Measurements from ENCODE around the gene KIAA1191.

Gene KIAA1191

DNA sequence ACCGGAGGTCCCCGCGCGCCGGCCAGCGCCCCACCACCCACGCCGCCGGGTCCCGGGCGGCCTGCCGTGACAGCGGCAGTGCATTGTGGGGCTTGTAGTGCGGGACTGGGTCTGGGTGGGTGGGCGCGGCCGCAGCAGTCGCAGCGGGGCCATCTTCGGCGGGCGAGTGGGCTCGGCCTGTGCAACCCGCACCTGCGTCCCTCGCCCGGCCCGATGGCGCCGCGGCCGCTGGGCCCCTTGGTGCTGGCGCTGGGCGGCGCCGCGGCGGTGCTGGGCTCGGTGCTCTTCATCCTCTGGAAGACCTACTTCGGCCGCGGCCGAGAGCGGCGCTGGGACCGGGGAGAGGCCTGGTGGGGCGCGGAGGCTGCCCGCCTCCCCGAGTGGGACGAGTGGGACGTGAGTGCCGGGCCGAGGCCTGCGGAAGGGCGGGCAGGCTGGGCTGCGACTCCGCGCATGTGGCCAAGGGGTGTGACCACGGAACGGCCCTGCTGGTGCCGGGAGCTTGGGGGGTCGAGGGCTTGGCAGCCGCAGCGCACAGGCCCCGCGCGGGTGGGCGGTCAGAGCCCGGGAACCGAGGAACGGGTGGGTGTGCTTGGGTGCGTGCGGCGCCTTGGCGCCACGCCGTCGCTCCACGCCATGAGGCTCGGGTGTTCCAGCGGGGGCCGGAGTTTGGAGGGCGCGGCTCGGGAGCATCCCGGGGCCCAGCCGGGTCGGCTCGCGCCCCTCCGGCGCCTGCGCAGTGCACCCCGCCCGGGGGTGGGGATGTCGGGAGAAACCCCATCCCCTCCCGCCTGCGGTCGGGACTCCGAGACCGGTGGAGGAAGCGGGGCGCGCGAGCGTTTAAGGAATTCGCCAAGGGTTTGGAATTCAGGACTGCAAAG is 4.0 kb upstream of the KIAA1191 start, which contains the start of gene ARL10:
TSS of gene ARL10 (plus strand) at position 137 of the 881 bp plus-strand sequence. CDS start at position 214, 77 bp downstream.
- FAIRE-seq (no peak), DNase-seq (ENCODE audit: low spot score) (no peak)

DNA sequence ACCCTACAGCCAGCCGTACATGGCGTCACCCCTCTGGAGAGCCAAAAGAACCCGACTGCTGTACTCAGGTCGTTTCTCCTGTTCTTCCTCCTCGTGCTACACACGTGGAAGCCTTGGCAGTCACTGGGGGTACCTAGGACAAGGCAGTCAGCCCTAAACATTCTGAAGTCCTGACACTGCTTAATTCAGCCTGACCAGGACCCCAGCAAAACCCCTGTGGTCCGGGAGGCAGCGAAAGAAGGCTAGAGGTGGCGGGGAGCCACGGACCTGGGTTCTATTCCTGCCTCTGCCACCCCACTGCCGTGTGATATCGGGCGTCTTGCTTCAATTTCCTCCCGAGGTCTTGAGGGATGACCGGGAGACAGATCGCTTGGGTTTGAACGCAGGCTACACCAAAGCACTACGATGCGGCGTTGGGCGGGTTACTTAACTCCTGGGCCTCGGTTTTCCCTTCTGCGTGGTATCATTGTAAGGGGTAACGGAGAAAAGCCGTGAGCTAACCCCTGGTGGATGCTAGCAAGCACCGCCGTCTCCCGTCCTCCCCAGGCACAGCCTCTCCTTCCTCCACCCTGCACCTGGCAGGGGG is 3.3 kb upstream of the KIAA1191 start:
- FAIRE-seq (no peak), DNase-seq (ENCODE audit: low spot score) (no peak)

DNA sequence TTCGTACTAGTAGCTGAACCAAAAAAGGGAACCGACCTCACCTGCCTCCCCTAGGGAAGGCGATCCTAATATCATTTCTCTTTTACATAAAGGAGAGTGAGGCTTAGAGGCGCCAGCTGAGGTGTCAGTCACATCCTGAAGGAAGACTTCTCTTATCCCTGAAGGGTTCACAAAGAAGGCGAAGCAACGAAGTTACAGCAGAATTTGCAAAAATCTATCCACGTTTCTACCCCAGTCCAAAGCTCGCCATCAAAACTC is 598 bp upstream of the KIAA1191 start:
- no peak for DNase-seq (ENCODE audit: low spot score)
- no peak for FAIRE-seq

DNA sequence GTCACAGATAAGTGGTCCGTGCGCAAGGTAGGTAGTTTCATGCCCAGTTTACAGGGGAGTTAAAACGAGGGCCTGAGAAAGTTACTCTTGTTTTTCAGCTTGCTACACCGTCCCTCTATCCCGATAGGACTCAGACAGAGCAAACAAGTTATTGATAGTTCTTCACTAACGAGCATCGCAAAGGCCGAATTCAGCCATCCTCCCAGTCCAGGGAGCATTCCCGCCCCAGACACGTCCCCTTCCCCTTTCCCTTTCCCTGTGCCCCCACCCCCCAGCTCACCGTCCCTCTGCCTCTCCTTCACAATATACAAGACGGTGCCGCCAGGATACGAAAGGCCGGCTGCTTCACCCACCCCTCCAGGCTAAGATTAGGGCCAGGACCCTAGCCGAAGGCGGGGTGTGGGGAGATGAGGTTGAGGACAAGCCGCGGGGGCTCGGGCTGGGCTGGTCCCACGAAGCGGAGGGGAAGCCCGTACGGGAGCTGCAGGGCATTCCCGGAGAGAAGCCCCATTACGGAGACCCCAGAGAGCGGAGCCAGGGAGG is 599 bp downstream of the KIAA1191 start:
- FAIRE-seq: no peak

DNA sequence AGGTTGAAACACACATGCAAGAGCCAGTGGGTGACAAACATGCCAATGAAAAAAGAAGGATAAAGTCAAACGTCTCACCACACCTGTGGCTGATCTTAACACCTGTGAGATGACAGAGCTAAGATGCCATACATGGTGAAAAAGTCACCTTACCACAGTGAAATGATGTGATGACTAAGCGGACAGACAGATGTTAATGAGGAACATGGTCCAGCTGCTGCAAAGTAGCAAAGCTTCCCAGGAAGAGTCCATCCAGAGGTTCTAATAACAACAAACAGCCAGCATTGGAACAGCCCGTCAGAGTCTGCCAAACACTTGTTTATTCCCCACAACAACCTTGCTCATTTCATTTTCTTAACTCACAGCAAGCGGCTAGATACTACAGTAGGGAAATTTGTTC is 1.9 kb downstream of the KIAA1191 start:
- FAIRE-seq: no peak
- DNase-seq (ENCODE audit: low spot score): no peak

More for the DNA sequence above, 599 bp downstream of the KIAA1191 start:
- DNase-seq (ENCODE audit: low spot score): no peak

DNA sequence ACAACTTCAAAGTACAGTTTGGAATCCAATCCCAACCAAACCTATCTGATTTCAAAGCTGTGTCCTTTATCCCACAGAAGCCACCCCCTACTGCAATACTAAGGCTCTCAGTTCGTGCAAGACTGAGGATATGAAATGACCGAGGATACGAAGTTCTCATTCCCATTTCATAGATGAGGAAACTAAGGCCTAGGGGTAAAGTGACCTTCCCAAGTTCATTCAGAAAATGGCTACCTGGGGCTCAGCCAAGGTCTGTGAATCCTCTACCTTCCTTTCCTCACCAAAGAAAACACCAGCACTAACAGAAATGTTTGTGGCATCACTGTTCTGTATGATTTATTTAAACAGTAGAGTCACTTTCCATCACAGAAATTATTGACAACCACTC is 5.4 kb downstream of the KIAA1191 start:
- DNase-seq (ENCODE audit: low spot score): no peak
- FAIRE-seq: no peak

DNA sequence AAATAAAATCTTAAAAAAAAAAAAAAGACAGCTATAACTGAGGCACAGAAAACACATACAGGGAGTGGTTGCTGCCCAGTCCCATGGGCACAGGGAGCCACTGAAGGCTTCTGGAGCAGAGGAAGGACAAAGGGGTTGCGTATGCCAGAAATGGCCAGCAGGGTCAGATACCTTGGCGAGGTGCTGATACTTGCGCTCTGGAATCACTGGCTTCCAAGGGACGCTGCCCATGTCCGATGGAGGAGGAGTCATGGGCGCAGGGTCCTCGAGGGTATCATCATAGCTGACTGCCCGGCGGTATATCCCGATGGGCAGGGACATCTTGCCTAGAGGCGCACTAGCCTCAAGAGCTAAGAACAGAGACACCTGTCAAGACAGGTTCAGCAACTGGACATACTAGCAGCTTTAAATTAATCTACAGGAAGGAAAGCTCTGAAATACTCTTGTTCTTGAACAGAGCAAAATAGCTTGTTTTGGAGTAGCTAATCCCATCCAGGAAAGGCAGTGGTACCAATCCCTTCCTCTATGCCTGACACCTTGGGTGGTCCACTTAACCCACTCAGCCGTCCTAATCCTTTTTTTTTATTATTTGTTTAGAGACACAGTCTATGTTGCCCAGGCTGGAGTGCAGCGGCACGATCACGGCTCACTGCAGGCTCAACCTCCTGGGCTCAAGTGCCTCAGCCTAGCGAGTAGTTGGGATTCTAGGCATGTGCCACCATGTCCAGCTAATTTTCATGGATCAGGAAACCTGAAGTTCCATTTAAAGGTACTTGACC is 6.0 kb downstream of the KIAA1191 start:
- DNase-seq (ENCODE audit: low spot score) (no peak), FAIRE-seq (no peak)

DNA sequence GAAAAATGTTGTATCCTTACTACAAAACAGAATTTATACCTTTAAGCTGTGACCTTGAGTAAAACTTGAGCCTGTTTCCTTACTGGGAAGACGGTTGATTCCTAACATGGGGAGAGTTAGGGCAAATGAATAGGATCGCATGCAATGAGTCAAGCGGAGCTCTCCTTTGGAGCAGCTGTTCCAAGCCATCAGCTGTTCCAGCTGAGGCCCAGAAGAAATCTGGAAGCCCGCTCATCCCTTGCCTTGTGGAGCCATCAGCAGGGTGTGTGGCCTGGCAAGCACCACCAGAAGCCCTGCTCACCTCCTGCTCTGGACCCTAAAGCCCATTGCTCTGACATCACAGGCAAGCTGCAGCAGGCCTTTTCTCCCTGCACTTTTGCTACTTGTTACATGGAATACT is 8.0 kb downstream of the KIAA1191 start:
- no peak for FAIRE-seq
- DNase-seq (ENCODE audit: low spot score): no peak

DNA sequence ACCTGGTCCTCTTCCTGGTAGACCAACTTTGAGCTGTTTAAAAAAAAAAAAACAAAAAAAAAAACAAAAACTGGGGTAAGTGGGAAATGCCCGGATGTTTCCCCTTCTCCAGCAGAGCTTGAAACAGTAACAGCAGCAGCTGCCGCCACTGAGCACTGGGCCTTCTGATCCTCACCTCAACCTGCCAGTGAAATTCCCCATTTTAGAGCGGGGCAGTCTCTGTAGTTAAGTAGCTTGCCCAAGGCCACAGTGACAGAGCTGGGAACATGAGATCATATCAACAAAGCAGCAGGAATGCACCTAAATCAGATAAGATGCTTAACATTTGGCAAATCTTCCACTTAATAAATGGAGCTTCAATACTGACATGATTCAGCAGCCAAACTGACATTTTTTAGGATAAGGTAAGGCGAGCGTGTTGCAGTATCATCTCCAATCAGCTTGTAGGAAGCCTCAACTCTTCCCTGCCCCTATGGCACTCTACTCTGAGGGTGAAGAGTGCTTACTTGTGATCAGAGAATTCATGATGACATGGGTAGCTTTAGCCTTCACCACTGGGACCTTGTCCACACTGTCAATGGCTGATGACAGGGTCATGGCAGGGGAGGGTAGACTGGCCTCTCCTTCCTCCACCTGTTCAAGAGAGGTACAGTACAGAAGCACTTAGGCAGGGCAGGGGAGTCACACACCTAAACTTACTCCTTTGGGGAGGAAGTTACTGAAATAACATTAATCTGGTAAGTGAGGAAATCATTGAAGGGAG is 9.3 kb downstream of the KIAA1191 start:
- no peak for DNase-seq (ENCODE audit: low spot score)
- no peak for FAIRE-seq

DNA sequence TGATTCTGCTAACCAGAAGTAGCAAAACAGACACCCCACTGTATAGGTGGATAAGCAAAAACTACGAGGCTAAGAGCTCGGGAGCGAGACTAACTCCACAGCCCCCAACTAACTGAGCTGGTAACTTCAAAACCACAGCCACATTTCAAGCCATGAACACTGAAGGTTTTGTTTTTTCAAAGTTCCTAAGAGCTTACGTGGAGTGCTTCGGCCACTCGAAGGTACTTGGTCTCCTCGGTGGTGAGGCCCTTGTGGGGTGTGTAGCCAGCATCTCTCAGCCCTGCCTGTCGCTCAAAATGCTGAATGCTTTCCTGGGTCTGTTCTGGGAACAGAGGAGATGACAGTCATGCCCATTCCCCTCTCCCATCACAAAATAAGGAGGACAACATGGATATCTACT is 11.1 kb downstream of the KIAA1191 start:
- no peak for DNase-seq (ENCODE audit: low spot score)

DNA sequence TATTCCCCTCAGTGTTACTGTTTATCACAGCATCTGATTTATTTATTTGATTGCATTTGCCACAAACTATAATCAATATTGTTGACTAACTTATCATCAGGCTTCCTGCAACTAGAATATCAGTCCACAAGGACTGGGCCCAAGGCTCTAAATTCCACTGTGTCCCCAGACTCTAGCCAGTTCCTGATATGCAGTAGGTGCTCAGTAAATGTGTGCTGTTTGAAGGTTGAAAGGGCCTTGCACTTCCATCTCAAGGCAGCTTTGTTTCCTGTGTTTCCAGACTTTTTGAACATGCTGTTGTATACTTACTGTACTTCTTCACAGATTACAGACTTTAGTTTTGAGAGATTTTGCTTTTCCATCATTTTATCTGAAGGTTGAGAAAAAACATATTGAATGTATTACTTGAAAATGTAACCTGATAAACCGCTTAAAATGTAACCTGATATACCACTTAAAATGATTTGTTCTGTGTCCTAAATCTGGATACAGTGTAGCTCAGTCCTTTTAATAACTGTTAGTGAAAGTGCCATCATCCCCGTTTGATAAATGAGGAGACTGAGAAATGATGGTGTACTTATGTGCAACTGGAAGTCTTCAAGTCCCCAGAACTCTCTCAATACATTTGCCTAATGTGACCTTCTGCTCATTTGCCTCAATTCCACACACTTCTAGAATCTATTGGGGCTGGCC is 18.7 kb downstream of the KIAA1191 start:
- FAIRE-seq (no peak), DNase-seq (ENCODE audit: low spot score) (no peak)

More for the DNA sequence above, 11.1 kb downstream of the KIAA1191 start:
- no peak for FAIRE-seq

DNA sequence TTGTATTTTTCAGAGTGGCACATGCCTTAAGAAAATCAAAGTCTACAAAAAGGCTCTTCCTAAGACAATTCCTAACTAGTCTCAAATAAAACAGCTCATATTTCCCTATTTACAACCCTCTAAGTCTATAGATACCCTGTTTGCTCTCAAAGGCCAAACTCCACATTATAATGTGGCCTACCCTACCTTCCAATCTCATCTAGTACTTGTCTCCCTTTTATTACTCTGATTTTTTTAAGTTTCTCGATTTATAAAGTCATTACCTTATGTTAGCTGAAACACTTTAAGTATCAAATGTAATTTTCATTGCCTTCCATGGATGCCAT is 19.4 kb downstream of the KIAA1191 start:
- DNase-seq (ENCODE audit: low spot score) (no peak), FAIRE-seq (no peak)

DNA sequence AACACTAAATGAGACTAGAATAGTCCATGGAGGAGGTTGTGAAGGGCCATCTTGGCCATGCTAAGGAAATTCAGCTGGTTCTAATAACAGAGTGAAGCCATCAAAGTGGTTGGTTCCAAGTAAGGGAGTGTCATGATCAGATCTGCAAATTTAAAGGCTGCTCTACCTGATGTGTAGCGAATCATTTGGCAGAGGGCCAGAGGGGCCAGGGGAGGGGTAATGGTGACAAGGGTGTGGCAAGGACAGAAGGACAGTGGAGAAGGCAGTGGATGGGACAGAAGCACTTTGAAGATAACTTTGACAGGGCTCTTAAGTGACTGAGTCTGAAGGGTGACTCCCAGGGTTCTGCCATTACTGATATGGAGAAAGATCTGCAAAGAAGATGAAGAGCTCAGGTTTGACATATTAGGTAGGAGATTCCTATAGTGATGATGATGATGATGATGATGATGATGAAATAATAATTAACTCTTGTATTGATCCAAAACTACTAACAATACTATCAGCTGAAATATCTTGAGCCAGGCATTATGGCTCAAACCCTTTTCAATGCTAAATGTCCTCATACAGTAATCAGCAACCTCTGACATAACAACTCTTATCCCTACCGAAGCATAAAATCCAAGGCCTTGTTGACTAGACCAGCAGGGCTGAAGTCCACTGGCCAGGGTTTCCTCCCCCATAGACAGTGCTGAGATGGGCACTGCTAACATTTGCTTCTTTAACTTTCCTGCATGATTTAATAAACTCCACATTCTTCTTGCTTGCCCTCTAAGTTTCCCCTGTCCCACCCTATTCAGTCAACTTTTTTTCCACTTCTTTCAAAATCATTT is 20.0 kb downstream of the KIAA1191 start:
- FAIRE-seq (no peak), DNase-seq (ENCODE audit: low spot score) (no peak)

DNA sequence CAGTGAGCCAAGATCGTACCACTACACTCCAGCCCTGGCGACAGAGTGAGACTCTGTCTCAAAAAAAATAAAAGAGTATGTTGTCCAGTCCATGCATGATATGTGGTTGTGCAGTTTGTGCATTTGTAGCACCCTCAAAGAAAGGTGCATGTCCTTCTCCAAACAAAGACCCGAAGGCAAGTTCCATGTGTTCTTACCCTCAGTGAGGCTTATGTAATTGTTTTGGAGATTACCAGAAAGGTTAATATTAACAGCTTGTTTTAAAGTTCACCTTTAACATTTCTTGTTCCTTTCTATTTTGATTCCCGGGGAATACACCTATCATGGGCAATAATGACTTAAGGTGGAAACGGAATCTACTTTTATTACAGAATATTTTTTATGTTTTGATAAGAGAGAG is 22.3 kb downstream of the KIAA1191 start:
- FAIRE-seq: no peak
- no peak for DNase-seq (ENCODE audit: low spot score)

DNA sequence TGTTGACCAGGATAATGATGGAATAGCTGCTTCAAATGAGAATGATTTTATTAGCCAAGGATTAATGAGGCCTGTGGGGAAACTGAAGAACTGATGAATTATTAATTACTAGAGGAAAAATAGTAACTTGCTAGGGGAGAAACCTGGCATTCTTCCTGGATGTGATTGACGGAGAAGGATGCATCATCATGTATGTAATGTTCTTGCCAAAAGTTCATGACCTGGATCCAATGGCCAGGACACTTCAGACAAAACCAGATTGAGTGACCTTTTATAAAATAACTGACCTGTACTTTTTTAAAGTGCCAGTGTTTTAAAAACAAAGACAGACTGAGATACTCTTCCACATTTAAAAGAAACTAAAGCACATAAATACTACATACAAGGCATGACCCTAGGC is 23.7 kb downstream of the KIAA1191 start:
- no peak for FAIRE-seq
- no peak for DNase-seq (ENCODE audit: low spot score)

DNA sequence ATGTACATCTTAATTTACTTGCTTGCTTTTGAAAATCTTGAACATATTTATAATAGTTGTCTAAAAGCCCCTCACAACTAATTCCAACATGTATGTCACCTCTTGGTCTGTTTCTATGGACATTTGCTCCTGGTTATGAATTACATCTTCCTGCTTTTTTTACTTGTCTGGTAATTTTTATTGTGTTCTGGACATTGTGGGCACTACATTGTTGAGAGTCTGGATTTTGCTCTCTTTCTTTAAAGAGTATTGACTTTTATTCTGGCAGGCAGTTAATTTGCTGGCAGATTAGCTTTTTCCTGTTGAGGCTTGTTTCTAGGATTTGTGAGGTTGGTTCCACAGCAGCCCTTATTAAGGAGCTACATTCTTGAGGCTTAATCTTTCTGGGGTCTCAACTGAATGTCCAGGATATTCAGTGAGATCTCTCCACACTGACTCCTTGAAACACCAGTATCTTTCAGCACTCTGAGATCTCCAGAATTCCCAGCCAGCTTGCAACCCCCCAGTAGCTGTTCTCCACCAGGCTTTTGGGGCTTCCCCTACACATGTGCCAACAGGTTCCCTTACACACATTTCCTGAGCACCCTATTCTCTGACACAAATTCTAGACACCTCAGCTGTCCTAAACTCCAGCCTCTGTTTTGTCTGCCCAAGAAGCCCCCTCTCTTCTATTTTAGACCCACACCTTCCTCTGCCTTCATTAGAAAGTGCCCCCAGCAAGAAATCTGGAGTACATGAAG is 27.4 kb downstream of the KIAA1191 start:
- FAIRE-seq (no peak), DNase-seq (ENCODE audit: low spot score) (no peak)

DNA sequence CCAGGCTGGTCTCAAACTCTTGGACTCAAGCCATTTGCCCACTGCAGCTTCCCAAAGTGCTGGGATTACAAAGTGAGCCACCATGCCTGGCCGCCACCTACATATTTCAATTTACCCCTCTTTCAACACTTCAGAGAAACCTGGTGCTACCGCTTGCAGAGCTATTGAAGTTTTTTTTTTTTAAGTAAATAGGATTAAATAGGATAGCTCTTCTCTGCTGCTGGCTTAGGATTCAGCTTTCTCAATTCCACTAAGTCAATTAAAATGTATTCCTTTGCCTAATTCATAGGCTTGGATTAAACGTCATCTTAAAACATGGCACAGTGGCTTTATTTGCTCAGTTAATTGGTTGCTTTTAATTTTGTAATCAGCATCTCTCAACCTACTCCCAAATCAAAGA is 41.0 kb downstream of the KIAA1191 start:
- FAIRE-seq (no peak), DNase-seq (ENCODE audit: low spot score) (no peak)

DNA sequence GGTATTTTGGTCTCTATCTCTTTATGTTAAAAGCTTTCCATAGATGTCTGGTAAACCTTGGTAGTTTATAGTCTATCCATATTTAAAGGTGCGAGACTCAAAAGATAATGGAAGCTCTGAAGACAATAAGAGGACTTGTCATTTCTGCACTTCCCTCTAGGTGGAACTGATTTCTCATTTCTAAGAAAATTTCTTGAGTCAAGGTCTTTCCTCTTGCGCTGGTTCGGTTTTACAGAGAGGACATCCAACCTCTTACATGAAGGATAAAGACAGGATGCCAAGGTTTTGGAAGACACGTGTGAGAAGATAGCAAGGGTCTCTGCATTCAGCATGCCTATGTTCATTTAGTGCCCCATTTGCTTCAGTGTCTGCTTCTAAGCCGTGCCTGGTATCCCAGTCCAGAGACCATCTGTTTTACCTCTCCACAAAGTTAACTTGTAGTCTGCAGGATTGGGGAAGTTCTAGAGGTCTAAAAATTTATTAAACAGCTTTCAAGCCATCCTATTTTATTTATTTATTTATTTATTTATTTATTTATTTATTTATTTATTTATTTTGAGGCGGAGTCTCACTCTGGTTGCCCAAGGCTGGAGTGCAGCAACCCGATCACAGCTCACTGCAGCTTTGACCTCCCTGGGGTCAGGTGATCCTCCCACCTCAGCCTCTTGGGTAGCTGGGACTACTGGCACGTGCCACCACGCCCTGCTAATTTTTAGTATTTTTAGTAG is 41.6 kb downstream of the KIAA1191 start:
- FAIRE-seq (no peak), DNase-seq (ENCODE audit: low spot score) (no peak)

Measured in RCC 7860 (cell line).